Neutrophil (primary cell): ENCODE data around the gene INPP5A.

Experiments used
- H3K27ac ChIP-seq: fragments of 200-600 bp; sonication (generic); 2 replicates; pipeline ENCODE4 v1.5.1; 2016; ENCODE audit warnings: mild to moderate bottlenecking, moderate library complexity
- H3K27me3 ChIP-seq: fragments of 200-600 bp; sonication (generic); 2 replicates; pipeline ENCODE4 v1.6.0; 2016; ENCODE audit warnings: mild to moderate bottlenecking
- H3K36me3 ChIP-seq: fragments of 200-600 bp; sonication (generic); 2 replicates; pipeline ENCODE4 v1.5.1; 2017
- H3K4me1 ChIP-seq, 2 experiments: fragments of 200-600 bp in 1 of 2; sonication (generic) in 1 of 2; 1 replicate in 1 of 2; 2 replicates in 1 of 2; pipeline versions ENCODE4 v1.5.1 to v1.6.1; 2013 to 2016; ENCODE audit warnings: low read depth in 1 of 2, low read length in 1 of 2, mild to moderate bottlenecking in 1 of 2, moderate library complexity in 1 of 2; ENCODE audit not compliant: control insufficient read depth in 1 of 2, insufficient read depth in 1 of 2
- H3K4me3 ChIP-seq, 2 experiments: fragments of 200-600 bp in 1 of 2; sonication (generic) in 1 of 2; 1 replicate in 1 of 2; 2 replicates in 1 of 2; pipeline ENCODE4 v1.5.1; 2013 to 2016; ENCODE audit warnings: low read depth in 1 of 2, low read length in 1 of 2, mild to moderate bottlenecking in 1 of 2, moderate library complexity in 1 of 2
- H3K9me3 ChIP-seq: fragments of 200-600 bp; sonication (generic); 2 replicates; pipeline ENCODE4 v1.5.1; 2016
- CTCF ChIP-seq: fragments of 200-600 bp; sonication (generic); IDR thresholded peaks from 2 replicates; pipeline ENCODE4 v1.5.1; 2016; ENCODE audit warnings: antibody characterized with exemption

INPP5A gene

GRCh38 chr10:132624061-132624846, 86.7 kb downstream of the INPP5A start:
- no peaks in the 10 kb centered on the region for H3K27me3 ChIP-seq
- H3K27ac ChIP-seq = no peak overlapping the region
- no peak overlapping the region for H3K4me3 ChIP-seq
- TF ChIP-seq CTCF = no peak
- H3K36me3 ChIP-seq = no peaks in the 10 kb centered on the region
- H3K9me3 ChIP-seq = no peaks in the 10 kb centered on the region
- H3K4me1 ChIP-seq = peaks cover 23 to 29% of the 10 kb centered on the region in 2 experiments

DNA sequence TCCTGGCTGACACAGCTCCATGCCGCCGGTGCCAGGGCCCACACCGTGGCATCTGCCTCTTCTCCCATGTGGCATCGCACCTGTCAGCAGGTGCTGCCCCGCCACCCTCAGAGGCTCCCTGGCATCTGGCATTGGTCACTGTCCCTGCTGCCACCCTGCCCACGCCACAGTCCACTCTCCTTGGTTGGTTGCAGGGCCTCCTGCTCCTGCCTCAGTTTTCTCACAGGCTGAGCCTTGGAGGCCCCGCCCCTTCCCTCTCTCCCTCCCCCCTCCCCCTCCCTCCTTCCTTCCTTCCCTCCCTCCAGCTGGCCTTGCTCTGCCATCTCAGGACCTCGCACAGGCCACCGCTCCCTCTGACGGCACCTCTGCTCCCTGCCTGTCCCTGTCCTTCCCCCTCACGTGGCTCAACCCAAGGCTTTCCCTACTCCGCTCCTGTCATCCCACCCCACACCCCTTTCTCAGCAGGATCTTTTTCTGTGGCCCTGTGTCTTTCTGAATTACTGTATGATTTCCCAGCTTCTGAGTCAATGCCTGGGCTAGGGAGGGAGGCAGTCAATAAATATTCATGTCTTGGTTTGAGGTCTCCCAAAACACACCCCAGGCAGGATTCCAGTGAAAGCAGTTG, 87.4 kb downstream of the INPP5A start:
- Histone ChIP-seq H3K36me3 (no peaks in the 10 kb centered on the region), H3K9me3 (no peaks in the 10 kb centered on the region), H3K4me3 (no peak overlapping the region), H3K27me3 (no peaks in the 10 kb centered on the region), H3K4me1 (peaks cover 23 to 29% of the 10 kb centered on the region in 2 experiments), H3K27ac (no peak overlapping the region)
- TF ChIP-seq CTCF = no peak

GRCh38 chr10:132626019-132626760, 88.6 kb downstream of the INPP5A start:
- H3K9me3 ChIP-seq = no peaks in the 10 kb centered on the region
- peaks cover 23 to 29% of the 10 kb centered on the region in 2 experiments for H3K4me1 ChIP-seq
- H3K27ac ChIP-seq = no peak overlapping the region
- no peaks in the 10 kb centered on the region for H3K36me3 ChIP-seq
- no peak for TF ChIP-seq CTCF
- H3K27me3 ChIP-seq = no peaks in the 10 kb centered on the region
- H3K4me3 ChIP-seq = no peak overlapping the region

- H3K4me3 ChIP-seq = no peak overlapping the region
- no peaks in the 10 kb centered on the region for H3K36me3 ChIP-seq
- H3K9me3 ChIP-seq = no peaks in the 10 kb centered on the region
- no peak overlapping the region for H3K27ac ChIP-seq
- H3K4me1 ChIP-seq = peaks cover 23 to 29% of the 10 kb centered on the region in 2 experiments
- no peak for TF ChIP-seq CTCF
- no peaks in the 10 kb centered on the region for H3K27me3 ChIP-seq
These were observed 89.4 kb downstream of the INPP5A start for GRCh38 chr10:132626761-132627665.
